ENCODE results near the gene SMTN.
"Not testable (repeated sequence)": the region's sequence is repeated elsewhere in the genome, so short reads cannot be mapped to it uniquely, and the experiment has no call there.

The SMTN gene

DNA sequence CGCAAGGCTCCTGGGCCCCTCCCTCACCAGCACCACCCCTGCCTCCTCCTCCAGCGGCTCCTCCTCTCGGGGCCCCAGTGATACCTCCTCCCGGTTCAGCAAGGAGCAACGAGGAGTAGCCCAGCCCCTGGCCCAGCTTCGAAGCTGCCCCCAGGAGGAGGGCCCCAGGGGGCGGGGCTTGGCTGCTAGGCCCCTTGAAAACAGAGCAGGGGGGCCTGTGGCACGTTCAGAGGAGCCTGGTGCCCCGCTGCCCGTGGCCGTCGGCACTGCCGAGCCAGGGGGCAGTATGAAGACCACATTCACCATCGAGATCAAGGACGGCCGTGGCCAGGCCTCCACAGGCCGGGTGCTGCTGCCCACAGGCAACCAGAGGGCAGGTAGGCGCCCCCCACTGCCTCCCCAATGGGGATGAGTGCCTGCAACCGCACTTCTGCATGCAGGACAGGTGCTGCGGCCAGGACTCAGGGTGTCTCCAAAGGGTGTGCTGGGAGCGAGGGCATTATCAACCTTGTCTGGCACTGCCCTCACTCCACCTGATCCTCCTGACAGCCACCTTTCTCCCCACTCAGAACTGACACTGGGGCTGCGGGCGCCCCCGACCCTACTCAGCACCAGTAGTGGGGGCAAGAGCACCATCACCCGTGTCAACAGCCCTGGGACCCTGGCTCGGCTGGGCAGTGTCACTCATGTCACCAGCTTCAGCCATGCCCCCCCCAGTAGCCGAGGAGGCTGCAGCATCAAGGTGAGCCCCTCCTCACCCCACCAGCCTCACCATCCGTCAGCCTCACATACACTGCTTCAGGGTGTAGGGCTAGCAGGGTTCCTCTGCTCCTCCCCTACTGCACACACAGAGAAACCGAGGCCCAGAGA, 10.2 kb downstream of the SMTN start:
- DNase-seq, result no peak

DNA sequence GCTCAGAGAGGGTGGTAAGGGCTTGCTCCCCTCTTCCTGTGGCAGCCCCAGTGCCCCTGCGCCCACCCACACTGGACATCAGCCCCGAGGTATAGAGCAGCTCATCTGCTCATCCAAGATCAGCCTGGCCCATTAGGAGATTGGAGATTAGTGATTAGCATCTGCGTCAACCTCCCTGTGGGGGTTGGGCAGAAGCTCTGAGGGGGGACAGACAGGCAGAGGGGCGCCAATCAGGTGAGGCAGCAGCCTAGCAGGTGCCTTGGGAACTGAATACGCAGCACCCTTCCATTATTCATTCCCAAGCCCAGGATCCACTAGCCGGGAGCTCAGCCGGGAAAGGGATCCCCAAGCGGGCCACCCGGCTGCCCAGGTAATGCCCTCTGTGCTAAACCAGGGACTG, 11.0 kb downstream of the SMTN start:
- DNase-seq, result no peak

DNA sequence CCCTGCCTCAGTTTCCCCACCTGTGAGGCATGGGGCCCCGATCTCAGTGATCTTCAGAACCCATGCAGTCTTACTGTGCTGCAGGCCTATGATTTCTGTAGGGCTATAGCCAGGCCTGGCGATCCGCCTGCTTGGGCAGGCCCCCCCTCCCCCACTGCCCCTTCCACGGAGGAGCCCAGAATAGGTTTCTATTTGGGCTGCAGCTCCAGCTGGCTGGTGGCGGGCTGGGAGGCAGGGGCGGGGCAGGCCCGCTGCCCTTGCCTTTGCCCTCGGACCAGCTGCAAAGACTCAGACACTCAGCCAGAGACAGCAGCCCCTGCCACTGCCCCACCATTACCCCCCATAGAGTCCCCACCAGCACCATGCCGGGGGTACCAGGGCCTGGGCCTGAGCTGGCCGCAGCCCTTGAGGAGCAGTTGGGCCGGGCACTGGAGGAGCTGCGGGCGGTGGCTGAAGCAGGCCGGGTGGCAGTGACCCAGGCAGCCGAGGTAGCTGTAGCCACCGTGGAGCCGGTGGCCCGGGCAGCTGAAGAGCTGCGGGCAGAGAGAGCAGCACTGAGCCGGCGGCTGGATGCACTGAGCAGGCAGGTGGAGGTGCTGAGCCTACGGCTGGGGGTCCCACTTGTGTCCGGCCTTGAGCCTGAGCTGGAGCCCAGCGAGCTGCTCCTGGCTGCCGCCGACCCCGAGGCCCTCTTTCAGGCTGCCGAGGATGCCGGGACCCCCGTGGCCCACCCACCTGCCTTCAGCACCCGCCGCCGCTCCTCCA, 12.2 kb downstream of the SMTN start:
- no peak for DNase-seq

DNA sequence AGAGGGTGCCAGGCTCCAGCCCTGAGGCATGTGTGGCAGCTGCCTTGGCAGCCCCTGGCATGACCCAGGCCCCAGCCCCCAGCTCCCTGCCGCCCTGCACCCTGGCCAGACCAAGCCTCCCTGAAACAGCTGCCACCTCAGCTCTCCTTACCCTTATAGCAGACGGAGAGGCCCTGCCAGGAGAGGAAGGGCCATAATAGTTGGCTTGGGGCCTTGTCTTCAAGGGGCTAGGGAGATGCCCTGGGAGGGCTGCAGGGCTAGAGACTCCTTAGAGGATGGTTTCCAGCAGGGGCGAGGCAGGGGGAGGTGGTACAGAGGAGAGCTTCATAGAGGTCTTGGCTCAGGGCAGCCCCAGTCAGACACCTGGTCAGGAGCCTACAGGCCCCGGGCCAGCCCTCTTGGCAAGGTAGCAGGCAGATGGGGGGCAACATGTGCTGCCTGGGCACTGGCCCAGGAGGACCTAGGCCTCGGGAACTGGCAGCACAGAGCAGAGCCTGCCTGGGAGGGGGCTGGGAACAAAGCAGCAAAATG, 13.0 kb downstream of the SMTN start:
- DNase-seq, result no peak

DNA sequence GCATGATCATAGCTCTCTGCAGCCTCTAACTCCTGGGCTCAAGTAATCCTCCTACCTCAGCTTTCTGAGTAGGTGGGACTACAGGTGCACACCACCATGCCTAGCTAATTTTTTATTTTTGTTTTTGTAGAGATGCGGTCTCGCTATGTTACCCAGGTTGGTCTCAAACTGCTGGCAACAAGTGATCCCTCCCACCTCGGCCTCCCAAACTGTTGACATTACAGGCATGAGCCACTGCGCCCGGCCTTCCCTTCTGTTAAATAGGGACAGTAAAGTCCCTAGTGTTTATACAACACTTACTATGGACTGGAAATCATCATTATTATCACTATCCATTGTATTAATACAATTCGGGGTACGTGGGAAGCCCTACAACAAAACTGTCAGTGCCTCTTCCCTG, 13.6 kb downstream of the SMTN start:
- DNase-seq, result no peak

- no peak for DNase-seq
Observed at GRCh38 chr22:31095637-31096249, 14.6 kb downstream of the SMTN start.

DNA sequence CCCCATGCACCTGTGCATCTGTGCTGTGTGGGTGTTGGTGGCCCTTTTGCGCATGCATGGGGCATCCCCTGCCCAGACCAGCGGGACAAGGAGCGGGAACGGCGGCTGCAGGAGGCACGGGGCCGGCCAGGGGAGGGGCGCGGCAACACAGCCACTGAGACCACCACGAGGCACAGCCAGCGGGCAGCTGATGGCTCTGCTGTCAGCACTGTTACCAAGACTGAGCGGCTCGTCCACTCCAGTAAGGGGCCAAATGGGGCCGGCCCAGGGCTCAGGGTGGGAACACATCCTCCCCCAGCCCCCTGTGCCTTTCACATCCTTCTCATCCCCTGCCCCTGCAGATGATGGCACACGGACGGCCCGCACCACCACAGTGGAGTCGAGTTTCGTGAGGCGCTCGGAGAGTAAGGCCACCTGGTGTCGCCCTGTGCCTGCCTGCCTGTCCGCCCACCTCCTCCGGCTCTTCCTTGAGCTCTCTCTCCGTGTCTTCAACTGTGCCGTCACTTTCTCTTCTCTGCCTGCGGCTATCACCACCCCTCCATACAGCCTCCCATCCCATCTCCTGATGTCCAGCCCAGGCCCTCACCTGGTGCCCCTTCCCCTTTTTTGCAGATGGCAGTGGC, 15.7 kb downstream of the SMTN start:
- DNase-seq, result no peak

DNA sequence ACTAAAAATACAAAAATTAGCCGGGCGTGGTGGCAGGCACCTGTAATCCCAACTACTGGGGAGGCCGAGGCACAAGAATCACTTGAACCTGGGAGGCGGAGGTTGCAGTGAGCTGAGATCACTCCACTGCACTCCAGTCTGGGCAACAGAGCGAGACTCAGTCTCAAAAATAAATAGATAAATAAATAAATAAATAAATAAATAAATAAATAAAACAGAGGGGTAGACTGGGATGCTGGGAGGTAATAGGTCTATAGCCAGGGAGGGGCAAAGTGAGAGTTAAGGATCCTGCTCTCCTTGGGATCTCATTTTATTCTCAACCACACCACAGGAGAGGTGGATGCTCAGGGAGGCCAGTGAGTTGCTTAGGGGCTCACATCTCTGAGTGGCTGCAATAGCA, 16.4 kb downstream of the SMTN start:
- not testable (repeated sequence) for DNase-seq

GRCh38 chr22:31097941-31098631, 17.0 kb downstream of the SMTN start:
- DNase-seq, result no peak

DNA sequence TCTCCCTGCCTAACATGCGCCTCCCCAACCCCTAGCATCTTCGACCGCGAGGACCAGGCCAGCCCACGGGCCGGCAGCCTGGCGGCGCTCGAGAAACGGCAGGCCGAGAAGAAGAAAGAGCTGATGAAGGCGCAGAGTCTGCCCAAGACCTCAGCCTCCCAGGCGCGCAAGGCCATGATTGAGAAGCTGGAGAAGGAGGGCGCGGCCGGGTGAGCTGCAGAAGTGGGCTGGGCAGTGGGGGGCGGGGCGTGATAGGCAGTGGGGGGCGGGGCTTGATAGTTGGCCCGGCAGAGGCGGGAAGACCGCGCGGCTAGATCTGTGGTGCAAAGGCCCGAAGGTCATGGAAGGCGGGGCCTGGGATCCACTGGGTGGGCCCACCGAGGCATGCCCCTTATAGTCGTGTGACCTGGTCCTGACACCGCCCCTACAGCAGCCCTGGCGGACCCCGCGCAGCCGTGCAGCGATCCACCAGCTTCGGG, 17.6 kb downstream of the SMTN start:
- no peak for DNase-seq

DNA sequence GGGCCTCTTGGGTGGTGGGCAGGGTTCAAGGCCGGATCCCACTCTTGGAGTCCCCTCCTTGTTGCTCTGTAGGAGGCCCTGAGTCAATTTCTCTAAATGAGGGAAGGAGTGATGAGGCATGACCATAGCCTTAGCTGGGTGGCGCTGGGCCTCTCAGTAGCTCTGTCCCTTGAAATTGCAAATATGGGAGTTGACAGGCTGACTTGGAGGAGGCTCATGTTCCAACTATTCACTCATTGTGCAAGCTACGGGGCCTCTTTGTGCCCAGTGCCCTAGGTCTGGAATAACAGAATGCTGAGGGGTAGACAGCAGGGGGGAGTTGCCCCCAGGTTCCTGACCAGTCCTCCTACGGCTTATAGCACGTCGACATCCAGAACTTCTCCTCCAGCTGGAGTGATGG, 18.3 kb downstream of the SMTN start:
- DNase-seq, result no peak

DNA sequence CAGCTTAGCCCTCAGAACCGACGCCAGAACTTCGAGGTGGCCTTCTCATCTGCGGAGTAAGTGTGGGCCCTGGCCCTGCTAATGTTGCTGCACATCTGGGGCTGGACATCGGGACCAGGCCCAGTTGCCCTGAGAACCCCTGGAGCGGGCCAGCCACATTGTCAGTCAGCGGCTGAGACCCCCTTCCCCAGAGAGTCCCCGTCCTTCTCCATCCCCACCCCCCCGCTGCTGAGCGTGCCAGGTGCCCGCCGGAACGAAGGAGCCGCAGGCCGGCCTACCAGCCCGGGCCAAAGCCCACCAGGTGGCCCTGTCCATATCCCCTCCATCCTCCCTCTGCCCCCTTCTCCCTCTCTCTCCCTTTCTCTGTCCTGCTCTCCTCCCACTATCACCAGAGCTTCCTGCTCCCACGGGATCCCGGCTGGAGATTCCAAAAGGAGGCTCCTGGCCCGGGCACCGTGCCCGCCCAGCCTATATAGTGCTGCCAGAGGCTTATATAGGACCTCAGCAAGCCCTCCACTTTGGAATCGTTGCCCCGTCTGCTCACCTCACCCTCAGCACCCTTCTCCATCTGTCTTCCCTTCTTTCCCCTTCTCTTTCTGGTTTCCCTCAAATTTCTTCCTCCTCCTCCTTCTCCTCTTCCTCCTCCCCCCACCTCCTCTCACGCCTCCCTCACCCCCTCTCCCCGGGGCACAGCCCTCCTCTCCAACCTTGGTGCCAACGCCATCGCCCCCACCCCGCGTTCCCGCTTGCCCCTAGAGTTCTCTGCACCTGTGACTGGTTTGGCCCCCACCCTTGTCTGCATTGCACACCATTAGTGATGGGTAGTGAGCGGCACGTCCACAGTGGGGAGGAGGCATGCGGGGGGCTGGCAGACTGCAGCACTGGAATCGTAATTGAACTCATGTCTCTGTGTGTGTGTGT, 19.0 kb downstream of the SMTN start:
- no peak for DNase-seq

GRCh38 chr22:31100762-31101525, 19.8 kb downstream of the SMTN start:
- DNase-seq, result no peak

GRCh38 chr22:31102441-31103081, 21.4 kb downstream of the SMTN start:
- DNase-seq, result no peak

DNA sequence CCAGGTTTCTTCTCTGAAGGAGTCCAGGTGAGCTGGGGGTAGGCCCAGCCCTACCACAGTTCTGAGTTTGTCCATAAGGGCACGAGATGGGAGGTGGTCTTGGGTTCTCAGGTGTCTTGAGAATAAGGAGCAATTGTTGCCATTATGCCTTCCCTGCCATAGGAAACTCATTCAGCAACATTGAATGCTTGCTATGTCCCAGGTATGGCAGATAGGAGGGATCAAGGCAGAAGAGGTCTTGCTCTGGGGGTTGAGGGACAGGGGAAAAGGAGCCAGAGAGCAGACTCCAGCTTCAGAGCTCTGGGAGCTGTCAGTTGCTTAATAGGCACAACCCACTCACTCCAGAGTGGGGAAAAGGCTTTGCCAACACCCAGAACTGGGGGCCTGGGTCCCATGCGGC, 22.0 kb downstream of the SMTN start:
- DNase-seq, result no peak

- no peak for DNase-seq
Observed at GRCh38 chr22:31103899-31104694, 23.0 kb downstream of the SMTN start.

DNA sequence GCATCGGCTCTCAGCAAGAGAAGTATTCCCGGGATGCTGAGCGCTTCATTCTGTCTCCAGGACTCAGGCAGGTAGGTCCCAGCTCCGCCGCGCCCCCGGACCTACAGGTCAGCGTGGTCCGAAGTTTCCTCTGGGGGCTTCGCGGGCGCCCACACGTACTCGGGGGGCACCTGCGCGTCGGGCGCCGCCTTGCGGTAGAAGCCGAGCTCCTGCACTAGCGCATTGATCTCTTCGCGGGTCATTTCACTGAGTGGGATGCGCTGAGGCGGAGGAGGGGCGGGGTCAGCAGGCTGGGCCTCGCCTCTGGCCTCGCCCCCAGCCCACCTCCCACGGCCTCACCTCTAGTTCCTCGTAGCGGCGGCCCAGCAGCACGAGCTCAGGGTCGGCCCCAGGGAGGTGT, 23.8 kb downstream of the SMTN start:
- no peak for DNase-seq

DNA sequence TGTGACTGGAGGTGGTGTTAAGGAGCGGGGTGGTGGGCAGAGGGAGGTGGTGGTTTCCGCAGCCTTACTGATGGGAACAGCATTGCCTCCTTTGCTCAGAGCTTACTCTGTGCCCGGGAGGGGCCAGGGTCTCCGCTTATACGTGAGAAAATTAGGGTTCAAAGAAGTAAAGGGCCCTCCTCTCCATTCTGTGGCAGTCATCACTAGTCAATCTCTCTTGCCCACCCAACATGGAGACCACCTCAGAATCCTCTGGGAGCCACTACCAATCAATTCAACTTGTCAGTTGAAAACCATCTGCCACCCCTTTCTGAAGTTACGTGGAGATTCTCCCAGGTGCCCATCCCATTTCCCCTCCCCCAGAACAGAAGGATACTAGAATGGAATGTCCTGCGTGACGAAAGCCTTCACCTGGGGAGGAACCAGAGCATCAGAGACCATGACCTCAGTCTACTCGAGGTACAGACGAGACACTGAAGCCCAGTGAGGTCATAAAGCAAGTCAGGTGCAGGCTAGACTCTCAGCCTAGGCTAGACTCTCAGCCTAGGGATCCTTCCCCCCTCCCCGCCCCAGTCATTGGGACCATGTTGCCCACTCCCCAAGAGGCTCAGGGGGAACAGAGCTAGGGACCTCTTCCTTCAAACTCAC, 24.3 kb downstream of the SMTN start:
- no peak for DNase-seq

Measured in inflammatory macrophage (primary cell).